Nephron (organoid): Measurements from ENCODE around the gene NXN.
"Not testable (repeated sequence)": the region's sequence is repeated elsewhere in the genome, so short reads cannot be mapped to it uniquely, and the experiment has no call there.

Experiments used
- H3K27ac Mint-ChIP-seq, 3 experiments: 2 replicates each; pipeline ENCODE4 v1.8.0; 2020; ENCODE audit warnings: mixed read lengths in 3 of 3, mild to moderate bottlenecking in 2 of 3, moderate library complexity in 1 of 3
- H3K27me3 Mint-ChIP-seq: 2 replicates; pipeline ENCODE4 v1.8.0; 2021; ENCODE audit warnings: low read depth, mild to moderate bottlenecking, moderate library complexity, mixed read lengths
- H3K36me3 Mint-ChIP-seq: 2 replicates; pipeline ENCODE4 v1.8.0; 2020; ENCODE audit warnings: low read depth, mixed read lengths
- H3K4me1 Mint-ChIP-seq: 2 replicates; pipeline ENCODE4 v1.8.0; 2020; ENCODE audit warnings: mixed read lengths
- H3K4me3 Mint-ChIP-seq, 3 experiments: 2 replicates each; pipeline ENCODE4 v1.8.0; 2020; ENCODE audit warnings: mild to moderate bottlenecking in 3 of 3, mixed read lengths in 3 of 3, moderate library complexity in 2 of 3
- H3K9me3 Mint-ChIP-seq: 2 replicates; pipeline ENCODE4 v1.8.0; 2020; ENCODE audit warnings: mixed read lengths
- CTCF ChIP-seq, 3 experiments: fragments of 200-600 bp; sonication (generic); IDR thresholded peaks; one replicate each; pipeline ENCODE4 v1.5.0; 2021; ENCODE audit warnings: antibody characterized with exemption in 3 of 3; ENCODE audit not compliant: unreplicated experiment in 3 of 3

Gene NXN

GRCh38 chr17:975371-975915 lies 4.1 kb downstream of the NXN start:
- TF ChIP-seq CTCF (IDR thresholded peaks at IDR 0.05; ENCODE audit: unreplicated experiment in 3 of 3), result no peak
- Mint-ChIP-seq H3K36me3 (peaks cover 6% of the 10 kb centered on the region), H3K9me3 (no peaks in the 10 kb centered on the region)

GRCh38 chr17:974778-975177 lies 4.8 kb downstream of the NXN start:
- not testable (repeated sequence) for H3K27me3 Mint-ChIP-seq
- H3K4me3 Mint-ChIP-seq, result peak overlapping the region in 1 of 3 experiments; percentile 75

More at GRCh38 chr17:975371-975915, 4.1 kb downstream of the NXN start:
- H3K4me3 Mint-ChIP-seq, result peak overlapping the region in 2 of 3 experiments; percentile 65 to 75
- peak overlapping the region in 2 of 3 experiments; percentile 15 to 55 for H3K27ac Mint-ChIP-seq
- H3K27me3 Mint-ChIP-seq, result peaks cover 6% of the 10 kb centered on the region
- H3K4me1 Mint-ChIP-seq, result peaks cover 48% of the 10 kb centered on the region

GRCh38 chr17:973053-973452 lies 6.5 kb downstream of the NXN start:
- Mint-ChIP-seq H3K36me3 (peaks cover 12% of the 10 kb centered on the region), H3K4me3 (peak overlapping the region in 1 of 3 experiments; percentile 26), H3K4me1 (peaks cover 69% of the 10 kb centered on the region), H3K27me3 (peaks cover 11% of the 10 kb centered on the region), H3K9me3 (no peaks in the 10 kb centered on the region), H3K27ac (no peak overlapping the region)
- TF ChIP-seq CTCF (IDR thresholded peaks at IDR 0.05; ENCODE audit: unreplicated experiment in 3 of 3), result no peak

More at GRCh38 chr17:974778-975177, 4.8 kb downstream of the NXN start:
- Mint-ChIP-seq H3K36me3 (peaks cover 10% of the 10 kb centered on the region), H3K4me1 (peaks cover 54% of the 10 kb centered on the region), H3K27ac (peak overlapping the region in 1 of 3 experiments; percentile 50)
- not testable (repeated sequence) for H3K9me3 Mint-ChIP-seq

GRCh38 chr17:971861-972260 lies 7.7 kb downstream of the NXN start:
- not testable (repeated sequence) for H3K4me3 Mint-ChIP-seq, H3K27ac Mint-ChIP-seq, H3K9me3 Mint-ChIP-seq
- H3K4me1 Mint-ChIP-seq, result peaks cover 66% of the 10 kb centered on the region
- peaks cover 11% of the 10 kb centered on the region for H3K27me3 Mint-ChIP-seq
- H3K36me3 Mint-ChIP-seq, result peaks cover 12% of the 10 kb centered on the region

GRCh38 chr17:970364-970763 lies 9.2 kb downstream of the NXN start:
- Mint-ChIP-seq H3K9me3 (no peaks in the 10 kb centered on the region), H3K36me3 (peaks cover 12% of the 10 kb centered on the region), H3K27ac (peak overlapping the region; percentile 75 to 94 (median 83)), H3K27me3 (peaks cover 14% of the 10 kb centered on the region), H3K4me1 (peaks cover 55% of the 10 kb centered on the region), H3K4me3 (peak overlapping the region; percentile 70 to 77 (median 74))
- TF ChIP-seq CTCF (IDR thresholded peaks at IDR 0.05; ENCODE audit: unreplicated experiment in 3 of 3), result no peak

- peaks cover 12% of the 10 kb centered on the region for H3K36me3 Mint-ChIP-seq
- H3K9me3 Mint-ChIP-seq, result no peaks in the 10 kb centered on the region
- H3K4me1 Mint-ChIP-seq, result peaks cover 55% of the 10 kb centered on the region
- peak overlapping the region; percentile 75 to 94 (median 83) for H3K27ac Mint-ChIP-seq
- TF ChIP-seq CTCF (IDR thresholded peaks at IDR 0.05; ENCODE audit: unreplicated experiment in 3 of 3), result no peak
- H3K27me3 Mint-ChIP-seq, result peaks cover 15% of the 10 kb centered on the region
- H3K4me3 Mint-ChIP-seq, result peak overlapping the region; percentile 70 to 77 (median 74)
These were observed 9.7 kb downstream of the NXN start for GRCh38 chr17:969811-970355.
